ENCODE results near the gene POLR2B.

Gene POLR2B

DNA sequence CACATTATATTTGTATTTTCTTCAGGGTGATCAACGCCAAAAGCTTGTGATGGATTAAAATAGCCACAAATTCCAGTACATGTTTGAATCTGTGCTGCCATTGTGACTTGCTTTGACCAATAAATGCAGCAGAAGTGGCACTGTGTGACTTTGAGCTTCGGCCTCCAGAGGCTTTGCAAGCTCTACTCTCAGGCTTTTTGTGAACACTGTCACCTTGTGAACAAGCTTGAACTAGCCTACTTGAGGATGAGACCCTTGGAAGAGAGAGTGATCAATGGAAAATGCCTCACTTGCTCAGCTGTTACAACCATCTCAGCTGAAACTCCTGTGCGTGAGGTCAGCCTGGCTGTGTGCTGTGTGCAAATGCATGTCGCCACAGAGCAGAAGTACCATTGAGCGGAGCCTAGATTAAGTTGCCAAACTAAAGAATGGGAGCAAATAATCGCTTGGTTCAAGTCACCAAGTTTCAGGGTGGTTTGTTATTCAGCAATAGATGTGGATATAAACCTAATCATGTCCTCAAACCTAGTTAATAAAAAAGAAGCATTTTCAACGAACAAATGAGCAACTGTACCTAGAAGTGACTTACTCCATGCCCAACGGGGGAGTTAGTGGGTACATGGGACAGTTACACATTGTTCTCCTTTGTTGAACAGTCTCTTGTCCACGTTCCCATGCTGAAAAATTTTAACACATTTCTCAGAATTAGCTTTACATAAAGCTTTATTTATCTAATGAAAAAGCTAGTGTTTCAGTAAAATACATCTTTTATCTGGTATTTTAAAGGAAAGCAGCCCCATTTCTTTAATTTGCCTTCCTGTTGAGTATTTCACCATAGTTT, 24.8 kb upstream of the POLR2B start (continued):
- TF ChIP-seq, protein P1, sequence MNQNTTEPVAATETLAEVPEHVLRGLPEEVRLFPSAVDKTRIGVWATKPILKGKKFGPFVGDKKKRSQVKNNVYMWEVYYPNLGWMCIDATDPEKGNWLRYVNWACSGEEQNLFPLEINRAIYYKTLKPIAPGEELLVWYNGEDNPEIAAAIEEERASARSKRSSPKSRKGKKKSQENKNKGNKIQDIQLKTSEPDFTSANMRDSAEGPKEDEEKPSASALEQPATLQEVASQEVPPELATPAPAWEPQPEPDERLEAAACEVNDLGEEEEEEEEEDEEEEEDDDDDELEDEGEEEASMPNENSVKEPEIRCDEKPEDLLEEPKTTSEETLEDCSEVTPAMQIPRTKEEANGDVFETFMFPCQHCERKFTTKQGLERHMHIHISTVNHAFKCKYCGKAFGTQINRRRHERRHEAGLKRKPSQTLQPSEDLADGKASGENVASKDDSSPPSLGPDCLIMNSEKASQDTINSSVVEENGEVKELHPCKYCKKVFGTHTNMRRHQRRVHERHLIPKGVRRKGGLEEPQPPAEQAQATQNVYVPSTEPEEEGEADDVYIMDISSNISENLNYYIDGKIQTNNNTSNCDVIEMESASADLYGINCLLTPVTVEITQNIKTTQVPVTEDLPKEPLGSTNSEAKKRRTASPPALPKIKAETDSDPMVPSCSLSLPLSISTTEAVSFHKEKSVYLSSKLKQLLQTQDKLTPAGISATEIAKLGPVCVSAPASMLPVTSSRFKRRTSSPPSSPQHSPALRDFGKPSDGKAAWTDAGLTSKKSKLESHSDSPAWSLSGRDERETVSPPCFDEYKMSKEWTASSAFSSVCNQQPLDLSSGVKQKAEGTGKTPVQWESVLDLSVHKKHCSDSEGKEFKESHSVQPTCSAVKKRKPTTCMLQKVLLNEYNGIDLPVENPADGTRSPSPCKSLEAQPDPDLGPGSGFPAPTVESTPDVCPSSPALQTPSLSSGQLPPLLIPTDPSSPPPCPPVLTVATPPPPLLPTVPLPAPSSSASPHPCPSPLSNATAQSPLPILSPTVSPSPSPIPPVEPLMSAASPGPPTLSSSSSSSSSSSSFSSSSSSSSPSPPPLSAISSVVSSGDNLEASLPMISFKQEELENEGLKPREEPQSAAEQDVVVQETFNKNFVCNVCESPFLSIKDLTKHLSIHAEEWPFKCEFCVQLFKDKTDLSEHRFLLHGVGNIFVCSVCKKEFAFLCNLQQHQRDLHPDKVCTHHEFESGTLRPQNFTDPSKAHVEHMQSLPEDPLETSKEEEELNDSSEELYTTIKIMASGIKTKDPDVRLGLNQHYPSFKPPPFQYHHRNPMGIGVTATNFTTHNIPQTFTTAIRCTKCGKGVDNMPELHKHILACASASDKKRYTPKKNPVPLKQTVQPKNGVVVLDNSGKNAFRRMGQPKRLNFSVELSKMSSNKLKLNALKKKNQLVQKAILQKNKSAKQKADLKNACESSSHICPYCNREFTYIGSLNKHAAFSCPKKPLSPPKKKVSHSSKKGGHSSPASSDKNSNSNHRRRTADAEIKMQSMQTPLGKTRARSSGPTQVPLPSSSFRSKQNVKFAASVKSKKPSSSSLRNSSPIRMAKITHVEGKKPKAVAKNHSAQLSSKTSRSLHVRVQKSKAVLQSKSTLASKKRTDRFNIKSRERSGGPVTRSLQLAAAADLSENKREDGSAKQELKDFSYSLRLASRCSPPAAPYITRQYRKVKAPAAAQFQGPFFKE (tag by site-specific recombination; IDR thresholded peaks at IDR 0.05; ENCODE audit: borderline replicate concordance): no peak
- TF ChIP-seq GLI4 (tag by site-specific recombination; IDR thresholded peaks at IDR 0.05) (no peak), ZIC2 (tag by site-specific recombination; IDR thresholded peaks at IDR 0.05) (no peak), ZNF184 (tag by site-specific recombination; IDR thresholded peaks at IDR 0.05) (no peak), SP2 (tag by site-specific recombination; IDR thresholded peaks at IDR 0.05) (no peak), ZSCAN30 (tag by site-specific recombination; IDR thresholded peaks at IDR 0.05) (no peak), ZNF324 (tag by site-specific recombination; IDR thresholded peaks at IDR 0.05) (no peak), HOXC10 (CRISPR knock-in tag; IDR thresholded peaks at IDR 0.05) (no peak)

DNA sequence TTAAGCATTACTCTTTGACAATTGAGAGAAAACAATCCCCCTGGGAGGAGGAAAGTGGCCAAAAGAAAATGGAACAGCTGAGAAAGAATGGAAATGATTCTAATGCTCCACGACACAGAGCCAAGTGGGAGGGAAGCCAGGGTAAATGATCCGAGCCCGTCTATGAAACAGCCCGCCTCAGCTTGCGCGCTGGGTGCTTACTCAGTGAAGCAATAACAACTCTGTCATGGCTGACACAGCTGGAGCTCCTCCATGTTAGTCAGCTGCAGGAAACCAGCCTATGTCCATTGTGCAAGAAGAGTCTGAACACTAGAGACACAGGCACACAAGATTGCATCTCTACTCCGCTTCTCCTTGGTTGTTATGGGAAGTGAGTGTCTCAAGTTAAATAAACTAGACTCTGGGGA, 20.6 kb upstream of the POLR2B start:
- 0 out of 2 replicates have a peak, but pooled peaks have one; percentile 11 for TF ChIP-seq ZBTB6 (tag by site-specific recombination; IDR thresholded peaks at IDR 0.05)
- TF ChIP-seq ZNF341 (tag by site-specific recombination; IDR thresholded peaks at IDR 0.05; ENCODE audit: low read depth): peak; percentile 44; the same call in 1 of the 2 replicates
- TF ChIP-seq REPIN1 (tag by site-specific recombination; IDR thresholded peaks at IDR 0.05; ENCODE audit: low read depth): no peak
- TF ChIP-seq ZNF792 (tag by site-specific recombination; IDR thresholded peaks at IDR 0.05): no peak
- TF ChIP-seq YY1 (tag by site-specific recombination; IDR thresholded peaks at IDR 0.05): 0 out of 2 replicates have a peak, but pooled peaks have one; percentile 36
- TF ChIP-seq ZNF777 (tag by site-specific recombination; IDR thresholded peaks at IDR 0.05; ENCODE audit: borderline replicate concordance): no peak
- TF ChIP-seq ZNF701 (tag by site-specific recombination; IDR thresholded peaks at IDR 0.05): no peak
- peak; percentile 40; the same call in 1 of the 2 replicates for TF ChIP-seq ZSCAN30 (tag by site-specific recombination; IDR thresholded peaks at IDR 0.05)
- 0 out of 2 replicates have a peak, but pooled peaks have one; percentile 40 for TF ChIP-seq YY2 (tag by site-specific recombination; IDR thresholded peaks at IDR 0.05)
- ChIA-PET CTCF (no interaction called here), POLR2A (no interaction called here)
- no peak overlapping the region for H3K4me3 ChIP-seq (ENCODE audit: low read depth, low read length)
- H3K27ac ChIP-seq (ENCODE audit: extremely low read depth, low read depth, low read length): no peak overlapping the region
- H3K36me3 ChIP-seq (ENCODE audit: control insufficient read depth in 2 of 2, insufficient read depth in 1 of 2, low read length in 2 of 2): peaks cover 3 to 15% of the 10 kb centered on the region in 2 experiments
- no peaks in the 10 kb centered on the region for H3K4me1 ChIP-seq (ENCODE audit: control insufficient read depth, insufficient read depth, low read length)
- no peaks in the 10 kb centered on the region for H3K9me3 ChIP-seq (ENCODE audit: control insufficient read depth, insufficient read depth, low read depth, low read length)

DNA sequence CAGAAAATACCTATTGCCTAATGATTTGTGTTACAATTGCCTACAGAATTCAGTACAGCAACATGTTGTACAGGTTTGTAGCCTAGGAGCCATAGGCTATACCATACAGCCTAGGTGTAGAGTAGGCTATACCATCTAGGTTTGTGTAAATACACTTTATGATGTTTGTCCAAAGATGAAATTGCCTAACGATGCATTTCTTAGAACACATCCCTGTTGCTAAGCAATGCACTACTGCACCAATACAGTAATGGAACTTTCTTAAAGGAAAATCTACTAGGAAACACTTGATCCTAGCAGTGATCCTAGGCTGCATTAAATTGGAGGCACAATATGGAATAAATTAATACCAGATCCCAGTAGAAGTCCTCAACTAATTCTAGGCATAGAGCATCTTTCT, 19.6 kb upstream of the POLR2B start:
- H3K4me3 ChIP-seq (ENCODE audit: low read depth, low read length): no peak overlapping the region
- H3K27ac ChIP-seq (ENCODE audit: extremely low read depth, low read depth, low read length): no peak overlapping the region
- no peak for TF ChIP-seq ZNF660 (tag by site-specific recombination; IDR thresholded peaks at IDR 0.05)
- TF ChIP-seq, protein P2, sequence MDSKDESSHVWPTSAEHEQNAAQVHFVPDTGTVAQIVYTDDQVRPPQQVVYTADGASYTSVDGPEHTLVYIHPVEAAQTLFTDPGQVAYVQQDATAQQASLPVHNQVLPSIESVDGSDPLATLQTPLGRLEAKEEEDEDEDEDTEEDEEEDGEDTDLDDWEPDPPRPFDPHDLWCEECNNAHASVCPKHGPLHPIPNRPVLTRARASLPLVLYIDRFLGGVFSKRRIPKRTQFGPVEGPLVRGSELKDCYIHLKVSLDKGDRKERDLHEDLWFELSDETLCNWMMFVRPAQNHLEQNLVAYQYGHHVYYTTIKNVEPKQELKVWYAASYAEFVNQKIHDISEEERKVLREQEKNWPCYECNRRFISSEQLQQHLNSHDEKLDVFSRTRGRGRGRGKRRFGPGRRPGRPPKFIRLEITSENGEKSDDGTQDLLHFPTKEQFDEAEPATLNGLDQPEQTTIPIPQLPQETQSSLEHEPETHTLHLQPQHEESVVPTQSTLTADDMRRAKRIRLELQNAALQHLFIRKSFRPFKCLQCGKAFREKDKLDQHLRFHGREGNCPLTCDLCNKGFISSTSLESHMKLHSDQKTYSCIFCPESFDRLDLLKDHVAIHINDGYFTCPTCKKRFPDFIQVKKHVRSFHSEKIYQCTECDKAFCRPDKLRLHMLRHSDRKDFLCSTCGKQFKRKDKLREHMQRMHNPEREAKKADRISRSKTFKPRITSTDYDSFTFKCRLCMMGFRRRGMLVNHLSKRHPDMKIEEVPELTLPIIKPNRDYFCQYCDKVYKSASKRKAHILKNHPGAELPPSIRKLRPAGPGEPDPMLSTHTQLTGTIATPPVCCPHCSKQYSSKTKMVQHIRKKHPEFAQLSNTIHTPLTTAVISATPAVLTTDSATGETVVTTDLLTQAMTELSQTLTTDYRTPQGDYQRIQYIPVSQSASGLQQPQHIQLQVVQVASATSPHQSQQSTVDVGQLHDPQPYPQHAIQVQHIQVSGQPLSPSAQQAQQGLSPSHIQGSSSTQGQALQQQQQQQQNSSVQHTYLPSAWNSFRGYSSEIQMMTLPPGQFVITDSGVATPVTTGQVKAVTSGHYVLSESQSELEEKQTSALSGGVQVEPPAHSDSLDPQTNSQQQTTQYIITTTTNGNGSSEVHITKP (tag by site-specific recombination; IDR thresholded peaks at IDR 0.05): peak; percentile 79
- no peak for TF ChIP-seq ZNF132 (tag by site-specific recombination; IDR thresholded peaks at IDR 0.05; ENCODE audit: borderline replicate concordance)
- no peak for TF ChIP-seq IKZF3 (tag by site-specific recombination; IDR thresholded peaks at IDR 0.05)
- H3K36me3 ChIP-seq (ENCODE audit: control insufficient read depth in 2 of 2, insufficient read depth in 1 of 2, low read length in 2 of 2): peaks cover 5 to 23% of the 10 kb centered on the region in 2 experiments
- POLR2A ChIA-PET: no interaction called here
- no peaks in the 10 kb centered on the region for H3K4me1 ChIP-seq (ENCODE audit: control insufficient read depth, insufficient read depth, low read length)
- no peaks in the 10 kb centered on the region for H3K9me3 ChIP-seq (ENCODE audit: control insufficient read depth, insufficient read depth, low read depth, low read length)
- CTCF ChIA-PET: interaction anchor here (0.6 to 1.4 kb wide), 3 partner anchors 18 to 640 kb away, joined by 4 to 5 read pairs (median 5); no protein-coding TSS in a partner anchor
